GM18868 (cell line): ENCODE measurements around the gene TNIK.
"Not testable (repeated sequence)": the region's sequence is repeated elsewhere in the genome, so short reads cannot be mapped to it uniquely, and the experiment has no call there.

Experiments
- ATAC-seq: cut with Tn5 transposase; IDR thresholded peaks from one replicate; pipeline ENCODE4 v1.9.1; 2021; ENCODE audit warnings: mild to moderate bottlenecking, moderate library complexity; ENCODE audit not compliant: unreplicated experiment

The TNIK gene

DNA sequence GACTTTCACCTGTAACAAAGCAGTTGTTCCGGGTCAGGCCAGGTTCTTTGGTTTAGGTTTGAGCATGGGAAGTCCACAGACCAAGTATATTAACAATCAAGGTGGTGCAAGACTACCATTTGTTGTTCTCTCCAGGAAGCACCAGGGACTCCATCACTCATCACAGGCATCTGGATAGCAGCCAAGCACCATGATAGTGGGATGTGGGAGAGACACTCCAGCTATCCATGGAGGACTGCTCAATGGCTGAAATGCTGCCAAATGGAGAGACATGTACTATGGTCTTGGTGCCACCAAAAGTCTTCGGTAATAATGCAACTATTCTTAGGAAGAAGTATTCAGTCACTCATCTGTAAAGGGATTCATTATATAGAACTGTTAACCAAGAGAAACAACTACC, 143.0 kb downstream of the TNIK start:
- ATAC-seq, result no peak

DNA sequence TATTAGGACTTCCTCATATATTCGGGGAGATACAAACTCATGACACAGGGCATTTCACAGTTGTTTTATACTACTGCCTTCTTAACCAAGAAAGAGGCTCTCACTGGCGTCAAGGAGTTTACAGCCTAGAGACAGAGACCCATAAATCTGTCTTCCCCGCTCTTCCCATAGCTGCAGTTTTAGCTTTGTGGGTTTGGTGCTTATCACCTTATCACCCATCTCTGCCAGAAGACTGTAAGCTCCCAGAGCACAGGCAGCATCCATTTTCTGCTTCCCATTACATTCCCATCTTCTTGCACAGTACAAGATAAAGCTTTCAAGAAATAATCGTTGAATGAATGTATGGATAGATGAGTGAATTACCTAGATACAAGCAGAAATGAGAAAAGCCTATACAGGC, 144.3 kb downstream of the TNIK start:
- no peak for ATAC-seq

- ATAC-seq, result no peak
These were observed 145.1 kb downstream of the TNIK start for GRCh38 chr3:171315101-171315500.

- no peak for ATAC-seq
These were observed 145.9 kb downstream of the TNIK start for GRCh38 chr3:171314341-171314740.

GRCh38 chr3:171313702-171314101, 146.5 kb downstream of the TNIK start:
- ATAC-seq, result no peak

GRCh38 chr3:171312741-171313140, 147.5 kb downstream of the TNIK start:
- no peak for ATAC-seq

DNA sequence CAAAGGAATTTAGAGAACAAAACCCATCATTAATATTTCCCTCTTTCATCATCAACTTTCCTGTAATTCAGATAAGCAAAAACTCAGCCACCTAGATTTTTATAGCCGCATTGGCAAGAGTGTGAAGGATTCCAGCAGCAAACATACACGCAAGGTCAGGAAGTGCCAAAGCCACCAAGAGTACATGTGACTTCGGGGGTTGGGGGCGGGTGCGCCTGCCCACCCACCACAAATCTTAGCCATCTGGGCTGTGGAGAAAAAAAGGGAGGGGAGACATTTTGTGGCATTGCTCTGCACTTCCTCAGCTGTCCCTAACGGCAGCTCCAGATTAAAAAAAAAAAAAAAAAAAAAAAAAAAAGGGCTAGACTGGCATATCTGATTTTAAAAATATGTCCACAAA, 148.4 kb downstream of the TNIK start:
- ATAC-seq, result no peak

GRCh38 chr3:171309906-171310359, 150.3 kb downstream of the TNIK start:
- ATAC-seq, result no peak

- no peak for ATAC-seq
These were observed 152.2 kb downstream of the TNIK start for GRCh38 chr3:171307988-171308387.

- no peak for ATAC-seq
These were observed 153.1 kb downstream of the TNIK start for GRCh38 chr3:171307046-171307585.

DNA sequence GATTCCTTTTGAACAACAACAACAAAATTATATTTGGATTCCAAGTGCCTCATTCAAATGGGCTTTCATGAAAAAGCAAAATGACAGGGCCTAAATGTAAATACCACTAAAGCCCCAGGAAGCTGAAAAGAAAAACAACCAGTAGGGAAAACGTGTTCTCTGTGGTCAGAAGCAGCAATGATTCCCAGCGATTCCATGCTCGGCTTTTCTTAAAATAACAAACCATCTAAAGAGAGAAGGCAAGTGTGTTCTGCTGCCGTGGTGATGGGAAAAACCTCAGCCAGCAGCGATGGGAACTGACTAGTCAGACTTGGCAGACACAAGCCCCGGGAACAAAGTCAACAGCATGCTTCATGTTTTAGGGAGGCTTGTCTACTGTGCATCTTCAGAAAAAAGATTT, 153.6 kb downstream of the TNIK start:
- no peak for ATAC-seq

DNA sequence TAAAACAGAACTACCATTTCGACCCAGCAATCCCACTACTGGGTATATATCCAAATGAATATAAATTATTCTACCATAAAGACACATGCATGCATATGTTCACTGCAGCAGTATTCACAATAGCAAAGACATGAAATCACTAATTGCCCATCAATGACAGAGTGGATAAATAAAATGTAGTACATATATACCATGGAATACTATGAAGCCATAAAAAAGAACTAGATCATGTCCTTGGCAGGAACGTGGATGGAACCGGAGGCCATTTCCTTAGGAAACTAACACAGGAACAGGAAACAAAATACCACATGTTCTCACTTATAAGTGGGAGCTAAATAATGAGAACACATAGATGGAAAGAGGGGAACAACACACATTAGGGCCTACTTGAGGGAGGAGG, 154.4 kb downstream of the TNIK start:
- not testable (repeated sequence) for ATAC-seq

- ATAC-seq, result not testable (repeated sequence)
These were observed 155.7 kb downstream of the TNIK start for GRCh38 chr3:171304498-171304897.

- ATAC-seq, result not testable (repeated sequence)
These were observed 156.2 kb downstream of the TNIK start for GRCh38 chr3:171304017-171304416.

DNA sequence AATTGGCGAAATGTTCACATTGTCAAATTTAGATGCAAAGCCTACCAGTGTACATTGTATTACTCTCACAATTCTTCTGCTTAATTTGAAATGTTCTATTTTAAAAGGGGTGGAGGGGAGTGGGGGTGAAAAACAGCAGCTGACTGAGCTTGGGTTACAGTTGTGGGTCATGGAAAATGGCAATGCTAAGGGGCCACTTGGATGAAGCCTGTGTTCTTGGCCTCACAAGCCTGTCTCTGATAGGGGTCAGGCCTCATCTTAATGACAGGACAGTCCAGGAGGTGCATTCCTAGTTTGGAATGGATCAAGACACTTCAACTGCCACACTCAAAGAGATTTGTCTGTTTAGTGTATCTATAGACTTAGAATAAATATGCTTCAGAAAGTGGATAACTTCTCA, 158.2 kb downstream of the TNIK start:
- no peak for ATAC-seq

- ATAC-seq, result no peak
These were observed 159.2 kb downstream of the TNIK start for GRCh38 chr3:171301002-171301401.

- ATAC-seq, result no peak
These were observed 162.3 kb downstream of the TNIK start for GRCh38 chr3:171297951-171298350.

- no peak for ATAC-seq
These were observed 163.0 kb downstream of the TNIK start for GRCh38 chr3:171297207-171297606.

DNA sequence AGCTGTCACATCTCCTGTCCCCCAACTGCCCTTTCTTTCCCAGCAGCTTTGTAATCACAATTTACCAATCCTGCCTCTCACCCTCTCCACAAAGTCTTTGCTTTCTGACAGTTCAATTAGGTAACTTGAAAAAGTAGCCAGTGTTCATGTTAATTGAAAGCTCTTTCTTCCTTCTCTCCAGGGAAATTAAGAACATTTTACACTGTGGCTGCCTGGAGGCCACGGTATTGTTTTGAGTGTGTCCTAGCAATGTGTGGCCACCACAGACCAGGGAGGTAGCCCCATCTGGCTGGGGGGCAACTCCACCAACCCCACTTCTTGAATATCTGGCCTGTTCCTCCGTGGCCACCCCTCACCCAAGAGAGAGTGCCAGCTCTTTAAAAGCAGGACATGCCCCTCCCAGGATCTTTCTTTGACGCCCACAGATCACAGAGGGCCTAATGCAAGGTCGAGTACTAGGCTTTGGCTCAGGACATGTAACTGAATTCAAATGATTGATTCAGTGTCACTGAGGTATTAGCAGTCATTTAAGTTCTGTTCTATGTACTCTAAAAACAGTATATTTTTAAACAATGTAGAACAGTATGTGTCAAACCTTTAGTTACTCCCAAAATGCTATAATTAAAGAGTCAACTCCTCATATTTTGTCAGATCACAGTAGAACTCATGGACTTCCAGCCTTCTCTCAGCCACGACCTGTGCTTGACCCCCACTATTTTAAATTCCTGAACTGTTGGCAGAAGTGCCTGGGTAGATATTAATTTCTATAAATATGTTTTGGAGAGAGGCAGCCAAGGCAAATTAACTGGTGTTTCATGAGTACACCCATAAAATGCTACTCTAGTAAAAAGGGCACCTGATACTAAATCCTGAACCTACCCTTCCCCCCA, 164.5 kb downstream of the TNIK start:
- ATAC-seq, result no peak

GRCh38 chr3:171293142-171293782, 166.9 kb downstream of the TNIK start:
- ATAC-seq, result no peak

- no peak for ATAC-seq
These were observed 169.5 kb downstream of the TNIK start for GRCh38 chr3:171290680-171291079.

DNA sequence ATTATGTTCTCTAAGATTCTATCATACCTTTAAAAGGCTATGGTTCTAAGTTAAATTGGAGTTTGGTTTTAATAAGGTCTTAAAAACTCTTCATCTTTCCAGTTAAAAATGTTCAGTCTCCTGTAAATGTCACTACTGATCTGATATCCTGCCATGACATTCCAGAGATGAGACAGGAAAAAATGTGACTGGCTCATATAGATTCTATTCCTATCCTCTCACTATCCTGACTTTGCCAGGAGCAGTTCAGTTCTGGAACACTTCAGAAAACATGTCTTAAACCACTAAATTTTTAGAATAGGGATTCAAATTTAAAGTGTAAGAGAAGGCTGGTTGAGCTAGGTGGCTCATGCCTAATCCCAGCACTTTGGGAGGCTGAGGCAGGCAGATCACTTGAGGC, 170.9 kb downstream of the TNIK start:
- ATAC-seq, result no peak
